ENCODE measurements around the gene GABBR2.

DNA sequence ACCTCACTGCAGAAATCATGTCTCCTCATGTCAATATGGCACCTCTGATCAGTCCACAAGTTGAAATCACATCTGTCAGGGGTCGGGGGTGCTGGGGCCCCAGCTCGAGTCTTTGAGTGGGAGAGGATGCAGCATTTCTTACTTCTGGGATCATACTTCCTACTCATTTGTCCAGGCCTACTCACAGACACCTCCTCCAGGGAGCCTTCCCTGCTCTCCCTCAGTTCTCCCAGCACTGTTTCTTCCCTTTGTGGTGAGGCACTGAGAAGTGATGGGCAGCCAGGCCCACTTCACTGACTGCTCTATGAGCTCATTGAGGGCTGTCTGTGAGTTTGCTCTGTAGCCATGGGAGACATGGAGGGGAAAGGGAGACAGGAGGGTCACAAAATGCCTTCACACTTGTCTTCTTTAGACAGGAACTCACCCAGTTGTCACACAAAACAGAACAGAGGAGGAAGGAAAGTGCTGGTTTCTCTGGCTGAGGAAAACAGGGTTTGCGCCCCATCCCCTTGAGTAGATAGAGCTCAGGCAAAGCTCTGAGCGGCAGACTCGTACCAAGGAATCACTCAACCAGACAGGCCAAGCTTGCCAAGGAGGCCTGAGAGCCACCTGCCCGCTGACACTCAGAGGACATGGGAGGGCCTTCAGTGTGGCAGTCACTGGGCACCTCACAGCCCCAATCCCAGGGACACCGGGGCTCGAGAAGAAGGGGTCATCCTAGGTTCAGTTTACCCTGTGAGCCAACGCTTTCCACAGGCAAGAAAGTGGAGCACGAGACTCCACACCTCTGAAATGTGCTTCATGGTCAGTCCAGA is 152.9 kb downstream of the GABBR2 start:
- TF ChIP-seq, protein P1, sequence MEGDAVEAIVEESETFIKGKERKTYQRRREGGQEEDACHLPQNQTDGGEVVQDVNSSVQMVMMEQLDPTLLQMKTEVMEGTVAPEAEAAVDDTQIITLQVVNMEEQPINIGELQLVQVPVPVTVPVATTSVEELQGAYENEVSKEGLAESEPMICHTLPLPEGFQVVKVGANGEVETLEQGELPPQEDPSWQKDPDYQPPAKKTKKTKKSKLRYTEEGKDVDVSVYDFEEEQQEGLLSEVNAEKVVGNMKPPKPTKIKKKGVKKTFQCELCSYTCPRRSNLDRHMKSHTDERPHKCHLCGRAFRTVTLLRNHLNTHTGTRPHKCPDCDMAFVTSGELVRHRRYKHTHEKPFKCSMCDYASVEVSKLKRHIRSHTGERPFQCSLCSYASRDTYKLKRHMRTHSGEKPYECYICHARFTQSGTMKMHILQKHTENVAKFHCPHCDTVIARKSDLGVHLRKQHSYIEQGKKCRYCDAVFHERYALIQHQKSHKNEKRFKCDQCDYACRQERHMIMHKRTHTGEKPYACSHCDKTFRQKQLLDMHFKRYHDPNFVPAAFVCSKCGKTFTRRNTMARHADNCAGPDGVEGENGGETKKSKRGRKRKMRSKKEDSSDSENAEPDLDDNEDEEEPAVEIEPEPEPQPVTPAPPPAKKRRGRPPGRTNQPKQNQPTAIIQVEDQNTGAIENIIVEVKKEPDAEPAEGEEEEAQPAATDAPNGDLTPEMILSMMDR (conservative IDR thresholded peaks at IDR 0.05; ENCODE audit: low read length): no peak
- no peak for TF ChIP-seq EZH2phosphoT487 (IDR thresholded peaks at IDR 0.05; ENCODE audit: borderline replicate concordance, low read depth, low read length)
